ENCODE data around the gene KRT72. TPM values are rescaled to one million over a fixed set of nuclear protein-coding genes. Genes with fewer than 3 reads are reported as not detected.

The KRT72 gene
- total RNA-seq (1.3 TPM), polyA plus RNA-seq (under 1 TPM in 1 of 4 donors, not detected in 3; 0.13 TPM)

DNA sequence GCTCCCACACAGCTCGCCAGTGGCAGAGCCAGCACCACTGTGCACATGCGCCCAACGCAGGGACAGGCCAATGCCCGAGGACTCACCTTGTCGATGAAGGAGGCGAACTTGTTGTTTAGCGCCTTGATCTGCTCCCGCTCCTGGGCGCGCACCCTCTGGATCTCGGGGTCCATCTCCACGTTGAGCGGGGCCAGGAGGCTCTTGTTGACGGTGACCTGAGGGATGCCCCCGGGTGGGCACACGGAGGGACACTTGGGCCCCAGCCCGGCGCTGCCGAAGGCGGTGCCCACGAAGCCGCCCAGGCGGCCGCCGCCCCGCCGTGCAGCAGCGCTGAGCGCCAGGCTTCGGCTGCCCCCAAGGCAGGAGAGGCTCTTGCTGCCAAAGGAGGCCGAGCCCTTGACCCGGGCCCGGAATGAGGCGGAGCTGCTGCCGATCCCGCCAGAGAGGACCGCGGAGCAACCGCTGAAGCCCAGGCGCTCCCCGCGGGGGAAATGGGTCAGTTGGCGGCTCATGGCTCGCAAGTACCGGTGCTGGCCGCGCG is at the start of gene KRT72:
Gene KRT72 (minus strand): TSS at position 523 of the 541 bp plus-strand sequence. CDS start 11 bp downstream, at position 512.
- Mint-ChIP-seq H3K36me3 (no peaks in the 10 kb centered on the region), H3K27ac (peak within 1 kb of the TSS in 2 of 3 donors; percentile 0 to 59), H3K27me3 (peaks cover 18% of the 10 kb centered on the region), H3K9me3 (no peaks in the 10 kb centered on the region), H3K4me1 (peaks cover 0 to 35% (median 4%) of the 10 kb centered on the region in 4 donors), H3K4me3 (no peak within 1 kb of the TSS)
- no peak for ATAC-seq (ENCODE audit: low read depth in 2 of 2)
- H3K4me3 ChIP-seq (ENCODE audit: low read depth, low read length), result no peak within 1 kb of the TSS
- no peaks in the 10 kb centered on the region for H3K9me3 ChIP-seq (ENCODE audit: control insufficient read depth in 2 of 2, low read length in 2 of 2)
- H3K4me1 ChIP-seq (ENCODE audit: control insufficient read depth, insufficient read depth, low read length, poor library complexity, severe bottlenecking), result no peaks in the 10 kb centered on the region
- H3K27ac ChIP-seq (ENCODE audit: insufficient read depth, low read length, poor library complexity, severe bottlenecking), result no peak within 1 kb of the TSS
- peaks cover 3% of the 10 kb centered on the region for H3K27me3 ChIP-seq (ENCODE audit: control insufficient read depth, insufficient read depth, low read length)
- no peaks in the 10 kb centered on the region for H3K36me3 ChIP-seq (ENCODE audit: control insufficient read depth, insufficient read depth, low read length)
- DNase-seq, result no peak

DNA sequence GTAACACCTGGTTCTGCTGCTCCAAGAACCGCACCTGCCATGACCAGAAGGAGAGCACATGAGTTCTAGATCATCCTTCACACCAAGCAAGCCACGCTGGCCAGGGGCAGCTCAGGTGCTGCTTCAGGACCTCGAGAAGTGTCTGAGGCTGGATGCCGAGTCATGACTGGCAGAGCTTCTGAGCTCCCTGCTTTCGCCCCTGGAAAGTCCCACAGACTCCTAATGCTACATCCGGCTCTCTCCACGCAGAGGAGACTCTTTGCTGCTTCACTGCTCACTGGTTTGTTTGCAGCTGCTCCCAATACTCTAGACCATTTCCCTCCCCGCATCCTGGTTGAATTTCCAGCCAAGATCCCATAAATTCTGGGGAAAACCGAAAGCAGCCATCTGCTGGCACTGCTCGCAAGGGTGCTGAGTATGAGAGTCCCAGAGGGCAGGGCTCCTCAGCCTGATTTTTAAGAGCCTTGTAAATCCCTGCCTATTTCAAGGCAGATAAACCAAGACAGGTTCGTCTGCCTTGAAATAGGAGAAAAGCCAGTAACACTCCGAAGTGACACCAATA is 49.3 kb upstream of the KRT72 start:
- Mint-ChIP-seq H3K27ac (peak overlapping the region in 1 of 3 donors; percentile 87), H3K36me3 (no peaks in the 10 kb centered on the region), H3K27me3 (peaks cover 7% of the 10 kb centered on the region), H3K4me3 (no peak overlapping the region), H3K9me3 (peaks cover 0 to 3% (median 0%) of the 10 kb centered on the region in 7 donors), H3K4me1 (peaks cover 0 to 33% (median 2%) of the 10 kb centered on the region in 4 donors)
- H3K4me1 ChIP-seq (ENCODE audit: control insufficient read depth, insufficient read depth, low read length, poor library complexity, severe bottlenecking), result peaks cover 6% of the 10 kb centered on the region
- ATAC-seq (ENCODE audit: low read depth in 2 of 2) (no peak), DNase-seq (no peak)
- H3K9me3 ChIP-seq (ENCODE audit: control insufficient read depth in 2 of 2, low read length in 2 of 2), result no peaks in the 10 kb centered on the region
- H3K27ac ChIP-seq (ENCODE audit: insufficient read depth, low read length, poor library complexity, severe bottlenecking), result no peak overlapping the region
- no peaks in the 10 kb centered on the region for H3K27me3 ChIP-seq (ENCODE audit: control insufficient read depth, insufficient read depth, low read length)
- H3K36me3 ChIP-seq (ENCODE audit: control insufficient read depth, insufficient read depth, low read length), result no peaks in the 10 kb centered on the region
- H3K4me3 ChIP-seq (ENCODE audit: low read depth, low read length), result no peak overlapping the region

DNA sequence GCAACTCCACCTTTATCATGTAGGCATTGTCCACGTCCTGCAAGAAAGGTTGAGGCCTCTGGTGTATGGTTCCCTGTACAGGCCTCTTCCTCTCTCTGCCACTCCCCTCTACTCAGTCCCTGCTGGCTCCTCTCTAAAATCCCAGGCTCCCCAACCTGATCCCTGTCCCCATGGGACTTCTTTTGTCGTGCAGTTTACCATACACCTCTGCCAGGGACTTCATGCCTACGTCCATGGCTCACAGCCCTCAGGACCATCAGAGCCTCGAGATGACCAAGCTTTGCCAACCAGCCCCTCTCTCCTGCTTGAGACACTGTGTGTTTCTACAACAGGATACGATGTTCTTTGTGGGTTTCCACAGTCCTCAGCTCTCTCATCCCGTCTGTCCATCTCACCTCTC is 47.8 kb upstream of the KRT72 start:
- Histone ChIP-seq H3K4me1 (ENCODE audit: control insufficient read depth, insufficient read depth, low read length, poor library complexity, severe bottlenecking) (peaks cover 6% of the 10 kb centered on the region), H3K4me3 (ENCODE audit: low read depth, low read length) (no peak overlapping the region), H3K9me3 (ENCODE audit: control insufficient read depth in 2 of 2, low read length in 2 of 2) (no peaks in the 10 kb centered on the region), H3K36me3 (ENCODE audit: control insufficient read depth, insufficient read depth, low read length) (no peaks in the 10 kb centered on the region), H3K27me3 (ENCODE audit: control insufficient read depth, insufficient read depth, low read length) (no peaks in the 10 kb centered on the region), H3K27ac (ENCODE audit: insufficient read depth, low read length, poor library complexity, severe bottlenecking) (no peak overlapping the region)
- no peak for DNase-seq
- ATAC-seq (ENCODE audit: low read depth in 2 of 2), result no peak
- Mint-ChIP-seq H3K4me3 (no peak overlapping the region), H3K4me1 (peaks cover 0 to 46% (median 8%) of the 10 kb centered on the region in 4 donors), H3K36me3 (no peaks in the 10 kb centered on the region), H3K27ac (peak overlapping the region in 1 of 3 donors; percentile 44), H3K27me3 (peaks cover 5% of the 10 kb centered on the region), H3K9me3 (peaks cover 0 to 5% (median 0%) of the 10 kb centered on the region in 7 donors)

DNA sequence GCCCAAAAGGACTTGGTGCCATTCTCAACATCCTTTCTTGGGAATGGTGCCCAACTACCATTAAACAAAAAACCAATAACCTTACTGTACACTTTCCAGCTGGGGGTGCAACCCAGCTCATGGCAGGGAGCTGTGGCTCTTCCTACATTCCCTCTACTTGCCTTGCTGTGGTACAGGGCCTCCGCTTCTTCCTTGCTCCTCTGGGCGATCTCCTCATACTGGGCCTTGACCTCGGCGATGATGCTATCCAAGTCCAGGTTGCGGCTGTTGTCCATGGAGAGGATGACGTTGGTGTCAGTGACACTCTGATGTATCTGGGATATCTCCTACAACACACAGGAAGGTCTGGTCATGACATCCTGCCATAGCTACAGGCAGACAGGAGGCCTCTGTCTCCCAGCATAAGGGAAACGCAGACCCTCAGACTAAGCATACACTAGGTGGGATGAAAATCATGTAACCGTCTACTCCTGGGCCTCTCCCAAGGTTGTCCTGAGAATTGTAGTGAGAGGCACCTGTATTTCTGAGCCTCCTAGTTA is 46.8 kb upstream of the KRT72 start:
- no peaks in the 10 kb centered on the region for H3K27me3 ChIP-seq (ENCODE audit: control insufficient read depth, insufficient read depth, low read length)
- peaks cover 0 to 5% (median 0%) of the 10 kb centered on the region in 7 donors for H3K9me3 Mint-ChIP-seq
- no peak overlapping the region for H3K4me3 Mint-ChIP-seq
- H3K36me3 ChIP-seq (ENCODE audit: control insufficient read depth, insufficient read depth, low read length), result no peaks in the 10 kb centered on the region
- peaks cover 5% of the 10 kb centered on the region for H3K27me3 Mint-ChIP-seq
- no peak overlapping the region for H3K4me3 ChIP-seq (ENCODE audit: low read depth, low read length)
- peak overlapping the region; percentile 48 to 88 (median 72) for H3K27ac Mint-ChIP-seq
- no peak for DNase-seq
- H3K9me3 ChIP-seq (ENCODE audit: control insufficient read depth in 2 of 2, low read length in 2 of 2), result no peaks in the 10 kb centered on the region
- no peak overlapping the region for H3K27ac ChIP-seq (ENCODE audit: insufficient read depth, low read length, poor library complexity, severe bottlenecking)
- H3K4me1 Mint-ChIP-seq, result peaks cover 0 to 50% (median 9%) of the 10 kb centered on the region in 4 donors
- no peaks in the 10 kb centered on the region for H3K36me3 Mint-ChIP-seq
- H3K4me1 ChIP-seq (ENCODE audit: control insufficient read depth, insufficient read depth, low read length, poor library complexity, severe bottlenecking), result peaks cover 6% of the 10 kb centered on the region
- no peak for ATAC-seq (ENCODE audit: low read depth in 2 of 2)

DNA sequence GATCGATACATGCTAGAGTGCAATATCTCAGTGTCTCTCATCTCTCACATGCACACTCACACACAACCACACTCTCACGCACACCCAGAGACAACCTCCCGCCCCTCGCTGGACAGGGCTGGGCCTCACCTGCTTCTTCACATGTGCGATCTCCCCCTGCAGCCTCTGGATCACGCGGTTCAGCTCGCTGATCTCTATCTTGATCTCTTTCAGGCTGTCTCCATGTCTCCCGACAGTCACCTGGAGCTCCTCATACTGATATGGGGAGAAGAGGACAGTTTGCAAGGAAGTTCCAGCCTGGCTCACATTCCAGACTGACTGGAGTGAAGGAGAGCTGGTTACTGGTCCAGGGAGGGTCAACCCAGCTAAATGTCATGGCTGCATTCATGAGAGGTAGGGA is 46.3 kb upstream of the KRT72 start:
- Histone ChIP-seq H3K4me1 (ENCODE audit: control insufficient read depth, insufficient read depth, low read length, poor library complexity, severe bottlenecking) (peaks cover 6% of the 10 kb centered on the region), H3K27ac (ENCODE audit: insufficient read depth, low read length, poor library complexity, severe bottlenecking) (no peak overlapping the region)
- H3K4me1 Mint-ChIP-seq, result peaks cover 0 to 51% (median 9%) of the 10 kb centered on the region in 4 donors

DNA sequence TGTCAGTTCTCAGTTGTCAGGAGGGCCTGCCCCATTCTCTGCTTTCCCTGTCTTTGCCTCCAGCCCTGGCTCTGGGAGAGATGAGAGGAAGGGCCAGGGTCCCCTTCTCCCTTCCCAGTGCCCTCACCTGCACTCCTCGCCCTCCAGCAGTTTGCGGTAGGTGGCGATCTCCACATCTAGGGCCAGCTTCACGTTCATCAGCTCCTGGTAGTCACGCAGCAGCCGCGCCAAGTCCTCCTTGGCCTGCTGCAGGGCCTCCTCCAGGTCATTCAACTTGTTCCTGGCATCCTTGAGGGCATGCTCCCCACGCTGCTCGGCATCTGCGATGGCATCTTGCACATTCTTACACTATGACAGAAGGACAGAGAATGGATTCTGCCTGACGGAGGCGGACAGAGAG is 45.4 kb upstream of the KRT72 start:
- H3K27me3 ChIP-seq (ENCODE audit: control insufficient read depth, insufficient read depth, low read length), result no peaks in the 10 kb centered on the region
- H3K9me3 ChIP-seq (ENCODE audit: control insufficient read depth in 2 of 2, low read length in 2 of 2), result no peaks in the 10 kb centered on the region
- H3K4me3 Mint-ChIP-seq, result peak overlapping the region in 2 of 4 donors; percentile 27 to 28
- H3K27ac Mint-ChIP-seq, result peak overlapping the region in 2 of 3 donors; percentile 99
- peaks cover 0 to 56% (median 9%) of the 10 kb centered on the region in 4 donors for H3K4me1 Mint-ChIP-seq
- H3K9me3 Mint-ChIP-seq, result peaks cover 0 to 4% (median 0%) of the 10 kb centered on the region in 7 donors
- no peak for DNase-seq
- no peak for ATAC-seq (ENCODE audit: low read depth in 2 of 2)
- H3K27ac ChIP-seq (ENCODE audit: insufficient read depth, low read length, poor library complexity, severe bottlenecking), result peak overlapping the region; percentile 59
- H3K36me3 Mint-ChIP-seq, result no peaks in the 10 kb centered on the region
- peaks cover 5% of the 10 kb centered on the region for H3K27me3 Mint-ChIP-seq
- peaks cover 6% of the 10 kb centered on the region for H3K4me1 ChIP-seq (ENCODE audit: control insufficient read depth, insufficient read depth, low read length, poor library complexity, severe bottlenecking)
- H3K4me3 ChIP-seq (ENCODE audit: low read depth, low read length), result no peak overlapping the region
- H3K36me3 ChIP-seq (ENCODE audit: control insufficient read depth, insufficient read depth, low read length), result no peaks in the 10 kb centered on the region

More for the DNA sequence above, 46.3 kb upstream of the KRT72 start:
- no peaks in the 10 kb centered on the region for H3K36me3 Mint-ChIP-seq
- H3K4me3 ChIP-seq (ENCODE audit: low read depth, low read length), result no peak overlapping the region
- H3K36me3 ChIP-seq (ENCODE audit: control insufficient read depth, insufficient read depth, low read length), result no peaks in the 10 kb centered on the region
- peaks cover 5% of the 10 kb centered on the region for H3K27me3 Mint-ChIP-seq
- no peak overlapping the region for H3K4me3 Mint-ChIP-seq
- H3K27me3 ChIP-seq (ENCODE audit: control insufficient read depth, insufficient read depth, low read length), result no peaks in the 10 kb centered on the region
- DNase-seq (no peak), ATAC-seq (ENCODE audit: low read depth in 2 of 2) (no peak)
- peaks cover 0 to 5% (median 0%) of the 10 kb centered on the region in 7 donors for H3K9me3 Mint-ChIP-seq
- H3K9me3 ChIP-seq (ENCODE audit: control insufficient read depth in 2 of 2, low read length in 2 of 2), result no peaks in the 10 kb centered on the region
- peak overlapping the region; percentile 54 to 88 (median 57) for H3K27ac Mint-ChIP-seq

DNA sequence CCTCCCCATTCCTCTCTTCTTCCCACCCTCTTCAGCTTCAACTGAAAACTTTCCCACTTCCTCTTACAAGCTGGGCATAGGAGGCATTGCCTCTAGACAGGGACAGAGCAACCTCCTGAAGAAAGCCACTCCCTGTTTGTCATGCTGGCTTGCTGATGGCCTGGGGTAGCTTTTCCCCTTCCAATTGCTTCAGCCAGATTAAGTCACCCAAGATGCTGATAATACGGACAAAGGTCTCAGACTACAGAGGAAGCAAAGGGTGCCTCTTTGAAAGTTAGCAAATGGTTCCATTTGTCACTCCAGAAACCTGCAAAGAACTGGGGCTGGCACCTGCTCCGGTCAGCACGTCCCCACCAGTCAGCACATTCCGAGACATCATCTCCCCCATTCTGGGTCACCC is 44.7 kb upstream of the KRT72 start:
- Histone ChIP-seq H3K4me1 (ENCODE audit: control insufficient read depth, insufficient read depth, low read length, poor library complexity, severe bottlenecking) (peaks cover 6% of the 10 kb centered on the region), H3K36me3 (ENCODE audit: control insufficient read depth, insufficient read depth, low read length) (no peaks in the 10 kb centered on the region), H3K4me3 (ENCODE audit: low read depth, low read length) (no peak overlapping the region), H3K9me3 (ENCODE audit: control insufficient read depth in 2 of 2, low read length in 2 of 2) (no peaks in the 10 kb centered on the region), H3K27me3 (ENCODE audit: control insufficient read depth, insufficient read depth, low read length) (no peaks in the 10 kb centered on the region), H3K27ac (ENCODE audit: insufficient read depth, low read length, poor library complexity, severe bottlenecking) (peak overlapping the region; percentile 59)
- Mint-ChIP-seq H3K27me3 (peaks cover 5% of the 10 kb centered on the region), H3K27ac (peak overlapping the region; percentile 98 to 99 (median 99)), H3K4me1 (peaks cover 0 to 63% (median 9%) of the 10 kb centered on the region in 4 donors), H3K4me3 (peak overlapping the region in 2 of 4 donors; percentile 27 to 84), H3K9me3 (peaks cover 0 to 4% (median 0%) of the 10 kb centered on the region in 7 donors), H3K36me3 (no peaks in the 10 kb centered on the region)
- DNase-seq, result no peak
- ATAC-seq (ENCODE audit: low read depth in 2 of 2), result no peak
